ENCODE results near the gene FZD10.

FZD10 gene

GRCh38 chr12:130162267-130162666, at the start of gene FZD10:
FZD10 (plus strand) TSS chr12:130162464; CDS start chr12:130162943, 479 bp downstream.
- peak; percentile 58 for DNase-seq

GRCh38 chr12:130114952-130115351, 47.3 kb upstream of the FZD10 start:
- DNase-seq = no peak

- no peak for DNase-seq
Observed at GRCh38 chr12:130115646-130116045, 46.6 kb upstream of the FZD10 start.

DNA sequence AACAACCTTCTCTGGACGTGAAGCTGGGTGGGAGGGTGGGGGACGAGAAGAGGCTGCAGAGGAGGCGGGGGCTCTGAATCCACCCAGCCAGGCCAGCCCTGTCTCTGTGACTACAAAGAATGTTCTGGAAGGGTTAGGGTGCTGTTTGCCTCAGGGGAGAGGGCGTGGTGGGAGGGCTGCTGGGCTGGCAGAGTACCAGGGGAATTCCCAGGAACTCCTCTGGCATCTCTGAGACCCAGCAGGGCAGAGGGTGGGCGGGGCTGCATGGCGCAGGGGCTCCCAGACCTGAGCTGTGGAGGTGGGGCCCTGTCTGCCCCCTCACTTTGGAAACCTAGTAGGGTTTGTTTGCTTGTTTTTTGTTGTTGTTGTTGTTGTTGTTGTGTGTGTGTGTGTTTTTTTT, 45.5 kb upstream of the FZD10 start:
- no peak for DNase-seq

DNA sequence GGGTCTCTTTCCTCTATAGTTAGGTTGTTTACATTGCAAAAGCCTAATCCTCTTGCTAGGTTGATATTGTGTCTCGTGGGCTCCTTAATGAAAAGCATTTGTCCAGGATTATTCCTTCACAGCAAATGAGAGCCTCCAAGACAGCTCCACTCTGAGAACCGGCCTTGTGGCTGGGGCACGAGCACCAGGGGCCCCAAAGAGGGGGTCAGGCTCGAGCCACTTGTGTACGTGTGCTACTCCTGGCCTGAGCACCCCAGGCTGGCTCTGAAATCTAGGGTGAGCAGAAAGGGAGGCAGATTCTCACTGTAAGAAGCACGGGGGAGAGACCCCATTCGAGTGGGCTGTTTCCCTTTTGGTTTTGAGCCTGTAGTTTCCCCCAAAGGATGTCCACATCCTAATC, 45.0 kb upstream of the FZD10 start:
- DNase-seq = no peak

- no peak for DNase-seq
Observed at GRCh38 chr12:130117701-130118100, 44.6 kb upstream of the FZD10 start.

GRCh38 chr12:130118181-130118580, 44.1 kb upstream of the FZD10 start:
- no peak for DNase-seq

GRCh38 chr12:130119241-130119861, 42.9 kb upstream of the FZD10 start:
- no peak for DNase-seq

DNA sequence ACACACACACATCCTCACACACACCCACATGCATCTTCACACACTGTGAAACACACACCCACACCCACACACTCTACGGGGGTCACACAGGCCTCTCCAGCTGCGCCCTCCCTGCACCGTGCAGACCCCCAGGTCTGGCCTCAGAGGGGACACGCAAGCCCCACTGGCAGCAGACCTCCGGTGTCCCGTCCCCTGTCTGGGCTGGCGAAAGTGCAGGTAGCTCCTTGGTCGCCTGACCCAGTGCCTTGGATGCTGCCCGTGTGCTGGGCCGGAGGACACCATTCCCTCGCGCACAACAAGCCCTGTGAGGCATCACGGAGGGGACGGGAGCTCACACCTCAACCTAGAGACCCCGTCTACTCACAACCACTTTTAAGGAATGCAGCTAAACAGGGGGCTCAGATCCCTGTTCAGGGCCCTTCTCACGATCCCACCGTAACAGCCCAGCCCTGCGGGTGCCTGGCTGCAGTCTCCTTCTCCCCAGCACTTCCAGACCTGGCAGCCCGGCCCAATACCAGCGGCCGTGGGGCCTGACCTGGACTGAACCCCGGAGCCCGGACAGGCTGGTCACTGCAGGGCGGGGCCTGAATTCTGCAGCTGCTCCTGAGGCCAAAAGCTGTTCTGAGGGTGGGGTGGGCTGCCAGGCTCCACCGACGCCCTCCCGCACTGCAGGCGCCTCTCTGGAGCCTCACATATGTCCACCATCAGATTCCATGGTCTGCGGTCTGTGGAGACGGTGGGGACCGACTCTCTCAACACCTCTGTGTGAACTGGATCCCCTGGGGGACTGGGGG, 42.1 kb upstream of the FZD10 start:
- DNase-seq = no peak

- no peak for DNase-seq
Observed at GRCh38 chr12:130121226-130122000, 40.9 kb upstream of the FZD10 start.

GRCh38 chr12:130122356-130122755, 39.9 kb upstream of the FZD10 start:
- no peak for DNase-seq

- DNase-seq = no peak
Observed at GRCh38 chr12:130124106-130124505, 38.2 kb upstream of the FZD10 start.

DNA sequence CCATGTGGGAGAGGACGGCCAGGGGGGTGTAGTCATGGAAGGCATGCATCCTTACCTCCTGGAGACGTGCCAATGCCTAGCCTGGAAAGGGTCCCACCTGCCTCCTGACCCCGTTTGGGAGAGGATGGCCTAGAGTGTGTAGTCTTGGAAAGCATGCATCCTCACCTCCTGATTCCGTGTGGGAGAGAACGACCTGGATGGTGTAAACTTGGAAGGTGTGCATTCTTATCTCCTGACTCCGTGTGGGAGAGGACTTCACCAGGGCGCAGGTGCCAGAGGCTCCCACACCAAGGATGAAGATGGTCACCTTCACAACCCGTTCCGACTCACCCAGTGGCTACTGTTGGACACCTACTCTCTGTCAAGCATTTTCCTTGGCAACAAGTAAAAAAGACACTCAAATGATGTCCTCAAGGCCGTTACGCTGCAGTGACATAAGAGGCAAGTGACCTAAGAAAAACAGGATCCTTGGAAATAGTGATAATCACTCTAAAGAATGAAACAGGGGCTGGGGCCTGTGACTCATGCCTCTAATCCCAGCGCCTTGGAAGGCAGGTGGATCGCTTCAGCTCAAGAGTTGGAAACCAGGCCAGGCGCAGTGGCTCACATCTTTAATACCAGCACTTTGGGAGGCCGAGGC, 37.5 kb upstream of the FZD10 start:
- no peak for DNase-seq

DNA sequence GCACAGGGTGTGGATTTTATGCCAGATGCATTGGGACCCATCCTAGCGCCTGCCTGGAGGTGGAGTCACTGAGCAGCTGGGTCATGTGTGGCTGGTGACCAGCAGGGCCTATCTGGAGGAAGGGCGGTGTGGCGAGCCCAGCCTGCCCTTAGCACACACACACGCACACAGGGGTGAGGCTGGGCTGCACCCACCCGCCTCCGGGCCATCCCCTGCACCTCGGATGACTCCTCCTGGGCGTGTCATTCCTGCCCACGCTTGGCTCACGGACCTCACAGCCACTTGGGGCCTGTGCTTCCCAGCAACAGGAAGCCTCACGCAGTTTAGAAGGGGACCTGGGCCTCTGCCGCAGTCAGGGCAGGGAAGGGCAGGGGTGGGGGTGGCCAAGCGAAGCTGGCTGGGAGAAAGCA, 36.2 kb upstream of the FZD10 start:
- no peak for DNase-seq

DNA sequence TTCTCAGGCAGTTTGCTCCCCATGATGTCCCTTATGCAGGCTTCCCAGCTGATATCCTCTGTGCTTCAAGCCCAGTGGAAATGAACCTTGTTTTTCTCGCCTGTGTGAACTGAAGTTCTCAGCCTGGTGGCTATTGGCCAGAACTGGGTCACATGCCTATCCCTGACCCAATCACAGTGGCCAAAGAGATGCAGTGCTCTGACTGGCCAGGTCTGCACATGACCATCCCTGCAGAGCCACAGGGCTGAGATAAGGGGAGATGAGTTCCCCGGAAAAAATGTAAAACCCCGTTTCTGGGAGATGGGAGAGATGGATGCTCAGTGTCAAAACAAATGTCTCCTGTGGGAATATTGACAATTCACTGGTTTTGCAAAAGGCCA, 34.7 kb upstream of the FZD10 start:
- DNase-seq = no peak

GRCh38 chr12:130127912-130128789, 34.1 kb upstream of the FZD10 start:
- DNase-seq = no peak

GRCh38 chr12:130128790-130129735, 33.2 kb upstream of the FZD10 start:
- DNase-seq = no peak

DNA sequence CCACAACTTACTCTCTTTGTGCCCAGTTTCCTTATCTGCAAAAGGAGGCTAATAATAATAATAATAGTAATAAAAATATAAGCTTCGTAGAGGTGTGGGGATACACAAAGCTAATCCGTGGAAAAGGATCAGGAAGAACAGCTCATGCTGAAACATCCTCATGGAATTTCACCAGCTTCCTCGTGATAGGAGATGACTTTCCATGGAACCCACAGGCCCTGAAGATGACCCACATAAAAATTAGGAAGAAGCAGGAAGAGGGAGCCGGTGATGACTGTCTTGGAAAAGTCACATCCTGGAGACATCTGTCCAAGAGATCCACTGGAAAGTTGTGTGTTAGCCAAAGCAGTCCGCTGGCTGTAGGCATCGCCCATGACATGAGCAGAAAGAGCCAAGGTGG, 31.9 kb upstream of the FZD10 start:
- no peak for DNase-seq

GRCh38 chr12:130131025-130131424, 31.2 kb upstream of the FZD10 start:
- no peak for DNase-seq

- DNase-seq = no peak
Observed at GRCh38 chr12:130131801-130132200, 30.5 kb upstream of the FZD10 start.
